Thoracic aorta (tissue), 2 donors: ENCODE results near the gene PDE10A. TPM values are rescaled to one million over a fixed set of nuclear protein-coding genes. Genes with fewer than 3 reads are reported as not detected.

Source experiments
- ATAC-seq: fragments of 150-250 bp; one replicate; pipeline ENCODE4 v1.8.0; 2017; ENCODE audit warnings: low read depth; ENCODE audit not compliant: insufficient number of reproducible peaks, low FRiP score
- DNase-seq: peaks from one replicate; pipeline ENCODE4 v3.0.0-alpha.2; 2020; ENCODE audit warnings: low spot score
- H3K27ac ChIP-seq, 2 donors: fragments of 200-600 bp; sonication (generic); 1 replicate in 1 of 2; 2 replicates in 1 of 2; pipeline ENCODE4 v1.5.1; 2016; ENCODE audit warnings: mild to moderate bottlenecking in 2 of 2, moderate library complexity in 2 of 2
- H3K27me3 ChIP-seq: fragments of 200-600 bp; sonication (generic); replicated peaks from 2 replicates; pipeline ENCODE4 v1.6.0; 2016; ENCODE audit warnings: mild to moderate bottlenecking; ENCODE audit not compliant: insufficient read depth
- H3K36me3 ChIP-seq: fragments of 200-600 bp; sonication (generic); one replicate; pipeline ENCODE4 v1.5.1; 2016
- H3K4me1 ChIP-seq, 2 donors: fragments of 200-600 bp; sonication (generic); 1 replicate in 1 of 2; 2 replicates in 1 of 2; pipeline versions ENCODE4 v1.5.1 to v1.6.0; 2016; ENCODE audit warnings: low read depth in 2 of 2, mild to moderate bottlenecking in 1 of 2; ENCODE audit not compliant: control insufficient read depth in 1 of 2
- H3K4me3 ChIP-seq: fragments of 200-600 bp; sonication (generic); 2 replicates; pipeline ENCODE4 v1.5.1; 2016; ENCODE audit warnings: mild to moderate bottlenecking
- H3K9me3 ChIP-seq: fragments of 200-600 bp; sonication (generic); 2 replicates; pipeline ENCODE4 v1.5.1; 2016
- total RNA-seq, 2 donors: library from RNA; depleted of rRNA; stranded (reverse); fragments of >200 nt; gene quantifications; one replicate each; pipeline versions ENCODE4 v1.1.0 to v1.2.3, GENCODE V29; 2016
- TF ChIP-seq, protein P1 (sequence below): fragments of 200-600 bp; sonication (generic); IDR thresholded peaks from one replicate; pipeline ENCODE4 v1.5.1; 2019; ENCODE audit warnings: antibody characterized with exemption

The PDE10A gene
- total RNA-seq, 2 donors from 2014 or later = 7.0 to 20.8 TPM

DNA sequence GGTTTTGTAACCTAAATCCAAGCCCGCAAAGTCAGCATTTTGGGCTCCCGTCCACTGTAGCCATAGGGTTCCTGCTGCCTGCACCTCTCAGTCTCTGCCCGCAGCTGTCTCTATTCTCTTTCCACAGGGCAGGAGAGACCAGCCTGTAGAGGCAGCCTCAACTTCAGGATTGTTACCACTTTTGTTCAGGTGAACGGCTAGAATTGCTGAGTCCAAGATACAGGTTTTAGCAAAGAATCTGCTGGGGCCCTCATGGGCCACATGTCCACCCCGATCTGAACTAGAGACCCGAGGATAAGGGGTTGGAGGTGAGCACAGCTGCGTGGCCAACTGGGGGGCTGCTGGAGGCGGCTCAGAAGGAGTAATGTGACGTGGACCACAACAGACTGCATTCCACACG, 215.9 kb downstream of the PDE10A start:
- Histone ChIP-seq H3K9me3 (no peaks in the 10 kb centered on the region), H3K36me3 (no peaks in the 10 kb centered on the region), H3K4me3 (no peak overlapping the region), H3K27ac (no peak overlapping the region), H3K27me3 (no peaks in the 10 kb centered on the region), H3K4me1 (peaks cover 0 to 5% of the 10 kb centered on the region in 2 donors)
- TF ChIP-seq, protein P1, sequence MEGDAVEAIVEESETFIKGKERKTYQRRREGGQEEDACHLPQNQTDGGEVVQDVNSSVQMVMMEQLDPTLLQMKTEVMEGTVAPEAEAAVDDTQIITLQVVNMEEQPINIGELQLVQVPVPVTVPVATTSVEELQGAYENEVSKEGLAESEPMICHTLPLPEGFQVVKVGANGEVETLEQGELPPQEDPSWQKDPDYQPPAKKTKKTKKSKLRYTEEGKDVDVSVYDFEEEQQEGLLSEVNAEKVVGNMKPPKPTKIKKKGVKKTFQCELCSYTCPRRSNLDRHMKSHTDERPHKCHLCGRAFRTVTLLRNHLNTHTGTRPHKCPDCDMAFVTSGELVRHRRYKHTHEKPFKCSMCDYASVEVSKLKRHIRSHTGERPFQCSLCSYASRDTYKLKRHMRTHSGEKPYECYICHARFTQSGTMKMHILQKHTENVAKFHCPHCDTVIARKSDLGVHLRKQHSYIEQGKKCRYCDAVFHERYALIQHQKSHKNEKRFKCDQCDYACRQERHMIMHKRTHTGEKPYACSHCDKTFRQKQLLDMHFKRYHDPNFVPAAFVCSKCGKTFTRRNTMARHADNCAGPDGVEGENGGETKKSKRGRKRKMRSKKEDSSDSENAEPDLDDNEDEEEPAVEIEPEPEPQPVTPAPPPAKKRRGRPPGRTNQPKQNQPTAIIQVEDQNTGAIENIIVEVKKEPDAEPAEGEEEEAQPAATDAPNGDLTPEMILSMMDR = no peak
- no peak for ATAC-seq
- no peak for DNase-seq

DNA sequence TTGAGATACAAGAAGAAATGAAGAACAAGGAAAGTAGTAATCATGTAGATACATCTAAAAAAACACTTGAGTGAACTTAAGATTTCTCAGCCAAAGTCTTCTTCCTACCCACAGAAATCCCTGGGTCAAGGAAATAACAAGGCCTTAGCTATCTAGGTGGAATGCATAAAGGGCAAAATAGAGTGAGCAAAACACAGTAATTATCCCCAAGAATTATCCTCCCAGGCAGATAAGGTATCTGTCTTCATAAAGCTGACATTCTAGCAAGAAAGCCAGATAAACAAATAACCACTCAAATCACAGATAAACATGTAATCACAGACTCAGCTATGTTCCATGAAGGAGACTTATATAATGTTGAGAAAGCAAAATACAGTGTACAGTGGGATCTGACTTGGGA, 216.7 kb downstream of the PDE10A start:
- ATAC-seq = no peak
- no peak overlapping the region for H3K4me3 ChIP-seq
- DNase-seq = no peak
- H3K4me1 ChIP-seq = peaks cover 0 to 5% of the 10 kb centered on the region in 2 donors
- H3K27me3 ChIP-seq = no peaks in the 10 kb centered on the region
- H3K9me3 ChIP-seq = no peaks in the 10 kb centered on the region
- H3K27ac ChIP-seq = no peak overlapping the region
- TF ChIP-seq, protein P1 = no peak
- H3K36me3 ChIP-seq = no peaks in the 10 kb centered on the region

DNA sequence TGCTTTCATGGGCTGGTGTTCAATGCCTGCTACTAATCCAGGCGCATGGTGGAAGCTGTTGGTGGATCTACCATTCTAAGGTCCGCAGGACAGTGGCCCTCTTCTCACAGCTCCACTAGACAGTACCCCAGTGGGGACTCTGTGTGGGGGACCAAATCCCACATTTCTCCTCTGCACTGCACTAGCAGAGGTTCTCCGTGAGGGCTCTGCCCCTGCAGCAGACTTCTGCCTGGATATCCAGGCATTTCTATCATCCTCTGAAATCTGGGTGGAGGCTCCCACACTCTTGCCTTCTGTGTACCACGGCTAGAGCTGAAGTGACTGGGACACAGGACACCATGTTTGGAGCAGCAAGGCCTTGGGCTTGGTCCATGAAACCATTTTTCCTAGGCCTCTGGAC, 219.6 kb downstream of the PDE10A start:
- TF ChIP-seq, protein P1 = no peak
- ATAC-seq (no peak), DNase-seq (no peak)
- H3K27me3 ChIP-seq = no peaks in the 10 kb centered on the region
- H3K4me3 ChIP-seq = no peak overlapping the region
- no peaks in the 10 kb centered on the region for H3K9me3 ChIP-seq
- H3K4me1 ChIP-seq = peaks cover 0 to under 1% of the 10 kb centered on the region in 2 donors
- H3K36me3 ChIP-seq = no peaks in the 10 kb centered on the region
- H3K27ac ChIP-seq = no peak overlapping the region

DNA sequence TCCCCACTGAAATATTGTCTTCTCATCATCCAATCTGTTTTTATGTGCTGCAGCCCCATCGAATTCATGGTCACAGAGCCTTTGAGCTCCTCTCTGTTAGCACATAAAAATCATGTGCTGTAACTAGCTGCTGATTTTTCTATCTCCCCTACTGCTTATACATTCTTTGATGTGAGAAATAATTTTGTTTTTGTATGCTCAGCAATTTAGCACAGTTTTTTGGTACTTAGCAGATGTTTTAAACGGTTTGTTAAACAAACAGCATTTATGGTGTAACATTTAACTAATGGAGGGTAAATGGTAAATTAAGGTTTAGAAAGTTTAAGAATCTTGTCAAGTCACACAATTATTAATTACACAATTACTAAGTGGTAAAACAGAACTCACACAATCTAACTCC, 221.9 kb downstream of the PDE10A start:
- no peaks in the 10 kb centered on the region for H3K36me3 ChIP-seq
- H3K27ac ChIP-seq = no peak overlapping the region
- H3K9me3 ChIP-seq = no peaks in the 10 kb centered on the region
- H3K27me3 ChIP-seq = no peaks in the 10 kb centered on the region
- DNase-seq (no peak), ATAC-seq (no peak)
- TF ChIP-seq, protein P1 = no peak
- H3K4me1 ChIP-seq = no peaks in the 10 kb centered on the region
- H3K4me3 ChIP-seq = no peak overlapping the region

DNA sequence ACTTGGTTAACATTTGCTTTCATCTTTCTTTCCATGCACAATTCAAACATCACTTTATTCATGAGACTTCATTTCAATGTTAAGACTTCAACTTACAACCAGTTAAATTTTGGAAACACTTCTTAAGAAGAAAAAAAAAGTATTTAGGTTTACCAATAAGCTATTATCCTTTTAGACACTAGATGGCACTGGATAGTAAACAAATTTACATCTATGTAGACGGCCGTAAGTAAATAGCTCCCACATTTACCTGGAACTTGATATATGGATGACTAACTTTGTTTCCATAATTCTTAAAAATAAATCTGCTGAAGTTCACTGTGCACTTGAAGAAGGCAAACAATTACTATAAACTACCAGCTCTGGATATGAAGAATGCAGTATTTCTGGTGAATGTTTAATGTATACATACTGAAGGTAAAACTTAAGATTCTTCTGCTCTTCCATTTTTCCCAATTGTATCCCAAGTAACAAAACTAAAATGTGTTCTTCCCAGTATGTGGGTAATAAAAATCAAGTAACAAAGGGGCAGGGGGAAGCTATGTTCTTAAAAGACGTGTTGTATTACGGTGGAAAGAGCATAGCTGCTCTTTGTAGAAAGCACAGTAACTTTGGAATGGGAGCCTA, 223.0 kb downstream of the PDE10A start:
- H3K4me1 ChIP-seq = no peaks in the 10 kb centered on the region
- H3K27ac ChIP-seq = no peak overlapping the region
- DNase-seq (no peak), ATAC-seq (no peak)
- H3K9me3 ChIP-seq = no peaks in the 10 kb centered on the region
- H3K27me3 ChIP-seq = no peaks in the 10 kb centered on the region
- no peak overlapping the region for H3K4me3 ChIP-seq
- no peaks in the 10 kb centered on the region for H3K36me3 ChIP-seq
- TF ChIP-seq, protein P1 = peak; percentile 30
